Esophagus squamous epithelium (tissue), 4 donors: Measurements from ENCODE around the gene PRKG1.

Experiments
- POLR2A ChIP-seq, 4 donors: fragments of 450-650 bp; IDR thresholded peaks; one replicate each; pipeline ENCODE4 v1.6.1; 2017; ENCODE audit warnings: antibody characterized with exemption in 4 of 4, mild to moderate bottlenecking in 4 of 4, moderate library complexity in 3 of 4
- TF ChIP-seq, protein P1 (sequence below), 6 experiments: fragments of 450-650 bp in 4 of 6; fragments of 200-600 bp in 2 of 6; sonication (generic) in 2 of 6; IDR thresholded peaks; one replicate each; pipeline ENCODE4 v1.5.1; 2016 to 2019; ENCODE audit warnings: antibody characterized with exemption in 6 of 6, mild to moderate bottlenecking in 4 of 6, moderate library complexity in 4 of 6

GRCh38 chr10:52078397-52078937 lies 1004.2 kb downstream of the PRKG1 start:
- TF ChIP-seq, protein P1, sequence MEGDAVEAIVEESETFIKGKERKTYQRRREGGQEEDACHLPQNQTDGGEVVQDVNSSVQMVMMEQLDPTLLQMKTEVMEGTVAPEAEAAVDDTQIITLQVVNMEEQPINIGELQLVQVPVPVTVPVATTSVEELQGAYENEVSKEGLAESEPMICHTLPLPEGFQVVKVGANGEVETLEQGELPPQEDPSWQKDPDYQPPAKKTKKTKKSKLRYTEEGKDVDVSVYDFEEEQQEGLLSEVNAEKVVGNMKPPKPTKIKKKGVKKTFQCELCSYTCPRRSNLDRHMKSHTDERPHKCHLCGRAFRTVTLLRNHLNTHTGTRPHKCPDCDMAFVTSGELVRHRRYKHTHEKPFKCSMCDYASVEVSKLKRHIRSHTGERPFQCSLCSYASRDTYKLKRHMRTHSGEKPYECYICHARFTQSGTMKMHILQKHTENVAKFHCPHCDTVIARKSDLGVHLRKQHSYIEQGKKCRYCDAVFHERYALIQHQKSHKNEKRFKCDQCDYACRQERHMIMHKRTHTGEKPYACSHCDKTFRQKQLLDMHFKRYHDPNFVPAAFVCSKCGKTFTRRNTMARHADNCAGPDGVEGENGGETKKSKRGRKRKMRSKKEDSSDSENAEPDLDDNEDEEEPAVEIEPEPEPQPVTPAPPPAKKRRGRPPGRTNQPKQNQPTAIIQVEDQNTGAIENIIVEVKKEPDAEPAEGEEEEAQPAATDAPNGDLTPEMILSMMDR (IDR thresholded peaks at IDR 0.05): no peak
- TF ChIP-seq POLR2A (IDR thresholded peaks at IDR 0.05): no peak
